ENCODE data around the gene DNAJC21. TPM values are rescaled to one million over a fixed set of nuclear protein-coding genes. Genes with fewer than 3 reads are reported as not detected.

The DNAJC21 gene
- total and polyA plus RNA-seq, 2 donors (not counting 1 experiment from before 2014, with no cell fraction given) = 60.4 to 64.4 TPM

GRCh38 chr5:34898258-34898895 is 31.0 kb upstream of the DNAJC21 start:
- no peak overlapping the region for H3K4me3 ChIP-seq (replicated peaks in 1 of 4; ENCODE audit: control extremely low read depth in 1 of 4, insufficient read depth in 1 of 4, low read depth in 3 of 4, low read length in 4 of 4)
- no peak overlapping the region for H3K9ac ChIP-seq (ENCODE audit: insufficient read depth, low read length)
- no peaks in the 10 kb centered on the region for H3K4me1 ChIP-seq (ENCODE audit: control insufficient read depth, extremely low read depth, insufficient read depth, low read length)
- H3K36me3 ChIP-seq (ENCODE audit: control insufficient read depth, insufficient read depth, low read length) = no peaks in the 10 kb centered on the region
- H4K20me1 ChIP-seq (ENCODE audit: control insufficient read depth, extremely low read depth, insufficient read depth, low read length) = no peaks in the 10 kb centered on the region
- TF ChIP-seq EZH2 (IDR thresholded peaks at IDR 0.05; ENCODE audit: low read length, missing control alignments) (no peak), CTCF (conservative IDR thresholded peaks at IDR 0.05 in 1 of 2, IDR thresholded peaks at IDR 0.05 in 1 of 2; ENCODE audit: low read depth in 1 of 2, low read length in 2 of 2) (peak; percentile 90 to 93)
- H3K79me2 ChIP-seq (ENCODE audit: control insufficient read depth, insufficient read depth, low read length) = no peaks in the 10 kb centered on the region
- H3K27ac ChIP-seq (ENCODE audit: insufficient read depth, low read length) = no peak overlapping the region
- no peaks in the 10 kb centered on the region for H3K9me3 ChIP-seq (ENCODE audit: control insufficient read depth, insufficient read depth, low read depth, low read length)
- no peak overlapping the region for H2AFZ ChIP-seq (ENCODE audit: low read length)
- no peaks in the 10 kb centered on the region for H3K27me3 ChIP-seq (ENCODE audit: control insufficient read depth, insufficient read depth, low read length)
- H3K4me2 ChIP-seq (ENCODE audit: extremely low read depth, insufficient read depth, low read length) = no peak overlapping the region
- peak; percentile 64 to 81 for DNase-seq (ENCODE audit: low read depth in 2 of 2)

DNA sequence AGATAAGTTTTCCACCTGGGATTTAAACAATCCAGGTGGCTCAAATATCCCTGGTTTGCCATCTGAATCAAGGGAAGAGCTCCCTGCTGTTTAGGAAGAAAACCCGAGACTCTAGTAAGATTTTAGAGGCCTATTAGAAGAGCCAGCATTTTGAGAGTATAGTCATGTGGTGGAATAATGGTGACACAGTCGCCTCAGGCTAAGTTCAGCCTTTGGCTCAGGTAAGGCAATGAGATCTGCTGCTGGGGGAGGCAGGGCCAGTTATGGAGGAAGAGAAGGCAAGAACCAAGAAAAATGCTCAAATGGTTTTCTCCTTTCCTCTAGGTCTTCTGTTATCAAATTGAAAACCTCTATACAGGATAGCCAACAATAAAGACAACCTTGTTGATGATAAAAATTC is 30.3 kb upstream of the DNAJC21 start:
- DNase-seq (ENCODE audit: low read depth in 2 of 2) = no peak
- Histone ChIP-seq H3K9me3 (ENCODE audit: control insufficient read depth, insufficient read depth, low read depth, low read length) (no peaks in the 10 kb centered on the region), H3K4me2 (ENCODE audit: extremely low read depth, insufficient read depth, low read length) (no peak overlapping the region), H3K4me3 (replicated peaks in 1 of 4; ENCODE audit: control extremely low read depth in 1 of 4, insufficient read depth in 1 of 4, low read depth in 3 of 4, low read length in 4 of 4) (no peak overlapping the region), H4K20me1 (ENCODE audit: control insufficient read depth, extremely low read depth, insufficient read depth, low read length) (no peaks in the 10 kb centered on the region), H3K79me2 (ENCODE audit: control insufficient read depth, insufficient read depth, low read length) (no peaks in the 10 kb centered on the region), H3K36me3 (ENCODE audit: control insufficient read depth, insufficient read depth, low read length) (no peaks in the 10 kb centered on the region), H3K27ac (ENCODE audit: insufficient read depth, low read length) (no peak overlapping the region), H2AFZ (ENCODE audit: low read length) (no peak overlapping the region), H3K4me1 (ENCODE audit: control insufficient read depth, extremely low read depth, insufficient read depth, low read length) (no peaks in the 10 kb centered on the region), H3K9ac (ENCODE audit: insufficient read depth, low read length) (no peak overlapping the region), H3K27me3 (ENCODE audit: control insufficient read depth, insufficient read depth, low read length) (no peaks in the 10 kb centered on the region)
- TF ChIP-seq EZH2 (IDR thresholded peaks at IDR 0.05; ENCODE audit: low read length, missing control alignments) (no peak), CTCF (conservative IDR thresholded peaks at IDR 0.05 in 1 of 2, IDR thresholded peaks at IDR 0.05 in 1 of 2; ENCODE audit: low read depth in 1 of 2, low read length in 2 of 2) (no peak)

DNA sequence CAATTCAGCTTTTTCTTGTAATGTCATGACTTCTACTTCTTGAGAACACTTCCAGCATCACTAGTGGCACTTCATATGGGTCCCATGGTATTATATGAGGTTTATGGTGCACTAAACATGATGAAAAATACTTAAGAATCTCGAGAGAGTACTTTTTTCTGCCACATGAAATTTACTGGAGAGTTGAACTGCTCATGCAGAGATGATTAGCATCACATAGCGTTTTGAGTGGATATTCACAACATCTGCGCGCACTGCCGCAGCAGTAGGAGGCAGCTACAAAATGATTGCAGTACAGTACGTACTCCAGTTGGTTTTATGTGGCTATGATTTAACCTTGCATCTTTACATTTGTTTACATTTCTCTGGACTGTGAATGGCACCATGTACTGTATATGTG is 28.7 kb upstream of the DNAJC21 start:
- no peaks in the 10 kb centered on the region for H3K9me3 ChIP-seq (ENCODE audit: control insufficient read depth, insufficient read depth, low read depth, low read length)
- no peak overlapping the region for H3K27ac ChIP-seq (ENCODE audit: insufficient read depth, low read length)
- H3K36me3 ChIP-seq (ENCODE audit: control insufficient read depth, insufficient read depth, low read length) = no peaks in the 10 kb centered on the region
- H3K79me2 ChIP-seq (ENCODE audit: control insufficient read depth, insufficient read depth, low read length) = no peaks in the 10 kb centered on the region
- no peak overlapping the region for H2AFZ ChIP-seq (ENCODE audit: low read length)
- no peaks in the 10 kb centered on the region for H4K20me1 ChIP-seq (ENCODE audit: control insufficient read depth, extremely low read depth, insufficient read depth, low read length)
- TF ChIP-seq EZH2 (IDR thresholded peaks at IDR 0.05; ENCODE audit: low read length, missing control alignments) = no peak
- no peak for TF ChIP-seq CTCF (conservative IDR thresholded peaks at IDR 0.05 in 1 of 2, IDR thresholded peaks at IDR 0.05 in 1 of 2; ENCODE audit: low read depth in 1 of 2, low read length in 2 of 2)
- no peak overlapping the region for H3K4me3 ChIP-seq (replicated peaks in 1 of 4; ENCODE audit: control extremely low read depth in 1 of 4, insufficient read depth in 1 of 4, low read depth in 3 of 4, low read length in 4 of 4)
- no peak for DNase-seq (ENCODE audit: low read depth in 2 of 2)
- H3K4me1 ChIP-seq (ENCODE audit: control insufficient read depth, extremely low read depth, insufficient read depth, low read length) = no peaks in the 10 kb centered on the region
- H3K4me2 ChIP-seq (ENCODE audit: extremely low read depth, insufficient read depth, low read length) = no peak overlapping the region
- H3K27me3 ChIP-seq (ENCODE audit: control insufficient read depth, insufficient read depth, low read length) = no peaks in the 10 kb centered on the region
- no peak overlapping the region for H3K9ac ChIP-seq (ENCODE audit: insufficient read depth, low read length)

All from fibroblast of lung (primary cell).